ENCODE data around the gene LENG9. TPM values are rescaled to one million over a fixed set of nuclear protein-coding genes. Genes with fewer than 3 reads are reported as not detected.

Gene LENG9
- total RNA-seq, 1 donor = 4.9 TPM

DNA sequence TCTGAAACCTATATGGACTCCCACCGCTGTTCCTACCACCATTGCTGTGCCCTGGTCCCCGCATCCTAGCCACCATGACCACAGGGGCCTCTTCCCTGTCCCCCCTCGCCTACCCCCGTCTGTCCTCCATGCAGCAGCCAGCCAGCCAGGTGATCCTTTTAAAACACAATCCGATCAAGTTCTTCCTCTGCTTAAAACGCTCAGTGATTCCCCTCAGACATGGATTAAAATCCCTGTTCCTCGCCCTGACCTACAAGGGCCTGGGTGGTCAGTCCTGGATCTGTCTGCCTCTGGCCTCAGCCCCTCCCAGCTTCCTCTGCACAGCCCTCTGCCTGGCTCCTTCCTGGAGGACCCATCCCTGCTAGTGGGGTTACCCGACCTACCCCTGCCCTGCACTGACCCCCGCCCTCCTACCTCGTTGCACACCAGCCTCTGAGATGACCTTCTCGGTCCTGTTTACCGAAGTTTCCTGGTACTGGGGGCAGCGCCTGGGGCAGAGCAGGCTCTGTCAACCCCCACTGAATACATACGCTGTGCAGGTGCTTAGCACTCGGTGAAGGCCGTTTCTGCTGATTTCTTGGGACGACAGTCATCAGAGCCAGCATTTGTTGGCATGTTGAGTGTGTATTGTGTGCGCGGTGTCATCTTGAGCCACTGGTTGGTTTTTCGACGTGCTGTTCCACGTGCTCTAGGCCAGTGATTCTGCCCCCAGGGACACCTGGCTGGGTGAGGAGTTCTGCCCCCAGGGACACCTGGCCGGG, 29.3 kb downstream of the LENG9 start:
- DNase-seq (ENCODE audit: low read depth) = no peak
- TF ChIP-seq, protein P1, sequence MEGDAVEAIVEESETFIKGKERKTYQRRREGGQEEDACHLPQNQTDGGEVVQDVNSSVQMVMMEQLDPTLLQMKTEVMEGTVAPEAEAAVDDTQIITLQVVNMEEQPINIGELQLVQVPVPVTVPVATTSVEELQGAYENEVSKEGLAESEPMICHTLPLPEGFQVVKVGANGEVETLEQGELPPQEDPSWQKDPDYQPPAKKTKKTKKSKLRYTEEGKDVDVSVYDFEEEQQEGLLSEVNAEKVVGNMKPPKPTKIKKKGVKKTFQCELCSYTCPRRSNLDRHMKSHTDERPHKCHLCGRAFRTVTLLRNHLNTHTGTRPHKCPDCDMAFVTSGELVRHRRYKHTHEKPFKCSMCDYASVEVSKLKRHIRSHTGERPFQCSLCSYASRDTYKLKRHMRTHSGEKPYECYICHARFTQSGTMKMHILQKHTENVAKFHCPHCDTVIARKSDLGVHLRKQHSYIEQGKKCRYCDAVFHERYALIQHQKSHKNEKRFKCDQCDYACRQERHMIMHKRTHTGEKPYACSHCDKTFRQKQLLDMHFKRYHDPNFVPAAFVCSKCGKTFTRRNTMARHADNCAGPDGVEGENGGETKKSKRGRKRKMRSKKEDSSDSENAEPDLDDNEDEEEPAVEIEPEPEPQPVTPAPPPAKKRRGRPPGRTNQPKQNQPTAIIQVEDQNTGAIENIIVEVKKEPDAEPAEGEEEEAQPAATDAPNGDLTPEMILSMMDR (IDR thresholded peaks at IDR 0.05; ENCODE audit: insufficient read depth, low read length) = no peak
- no peak overlapping the region for H3K4me3 ChIP-seq (ENCODE audit: low read depth, low read length)

DNA sequence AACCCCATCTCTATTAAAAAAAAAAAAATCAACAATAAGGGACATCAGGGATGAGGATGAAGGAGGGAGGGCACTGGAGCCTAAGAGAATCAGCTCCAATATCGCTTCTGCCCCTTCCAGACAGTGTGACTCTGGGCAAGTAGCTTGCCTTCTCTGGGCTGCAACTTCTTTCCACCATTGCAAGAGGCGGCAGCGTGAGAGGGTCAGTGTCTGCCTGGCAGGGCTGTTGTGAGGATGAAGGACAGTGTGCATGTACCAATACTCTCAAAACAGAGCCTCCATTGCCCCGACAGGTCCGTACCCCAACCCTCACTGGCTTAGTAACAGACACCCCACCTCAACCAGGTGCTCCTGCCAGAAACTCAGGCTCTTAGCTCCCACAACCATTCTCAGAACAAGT, 29.9 kb downstream of the LENG9 start:
- no peak for DNase-seq (ENCODE audit: low read depth)
- TF ChIP-seq, protein P1 (IDR thresholded peaks at IDR 0.05; ENCODE audit: insufficient read depth, low read length) = no peak
- no peak overlapping the region for H3K4me3 ChIP-seq (ENCODE audit: low read depth, low read length)

DNA sequence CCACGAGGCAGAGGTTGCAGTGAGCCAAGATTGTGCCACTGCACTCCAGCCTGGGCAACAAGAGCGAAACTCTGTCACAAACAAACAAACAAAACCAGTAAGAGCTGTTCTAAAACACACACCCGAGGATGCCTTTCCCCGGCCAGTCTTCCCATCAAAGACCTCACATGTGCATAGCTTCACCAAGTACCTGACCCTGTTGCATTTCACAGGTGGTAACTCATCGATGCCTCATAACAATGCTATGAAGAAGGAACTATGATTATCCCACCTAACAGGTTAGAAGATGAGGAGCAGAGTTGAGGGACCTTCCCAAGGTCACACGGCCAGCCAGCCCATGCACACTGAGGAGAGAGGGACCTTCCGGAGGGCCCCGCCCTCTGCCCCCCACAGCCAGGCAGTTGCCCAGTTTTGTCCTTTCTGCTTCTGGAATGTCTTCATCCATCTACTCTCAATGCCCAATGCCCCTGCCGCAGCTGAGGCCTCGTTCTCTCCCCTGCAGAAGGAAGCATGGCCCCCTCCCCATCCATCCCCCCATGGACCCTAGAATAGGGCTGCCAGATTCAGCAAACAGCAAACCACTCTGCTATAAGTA, 31.3 kb downstream of the LENG9 start:
- TF ChIP-seq, protein P1 (IDR thresholded peaks at IDR 0.05; ENCODE audit: insufficient read depth, low read length) = no peak
- H3K4me3 ChIP-seq (ENCODE audit: low read depth, low read length) = no peak overlapping the region
- DNase-seq (ENCODE audit: low read depth) = no peak

DNA sequence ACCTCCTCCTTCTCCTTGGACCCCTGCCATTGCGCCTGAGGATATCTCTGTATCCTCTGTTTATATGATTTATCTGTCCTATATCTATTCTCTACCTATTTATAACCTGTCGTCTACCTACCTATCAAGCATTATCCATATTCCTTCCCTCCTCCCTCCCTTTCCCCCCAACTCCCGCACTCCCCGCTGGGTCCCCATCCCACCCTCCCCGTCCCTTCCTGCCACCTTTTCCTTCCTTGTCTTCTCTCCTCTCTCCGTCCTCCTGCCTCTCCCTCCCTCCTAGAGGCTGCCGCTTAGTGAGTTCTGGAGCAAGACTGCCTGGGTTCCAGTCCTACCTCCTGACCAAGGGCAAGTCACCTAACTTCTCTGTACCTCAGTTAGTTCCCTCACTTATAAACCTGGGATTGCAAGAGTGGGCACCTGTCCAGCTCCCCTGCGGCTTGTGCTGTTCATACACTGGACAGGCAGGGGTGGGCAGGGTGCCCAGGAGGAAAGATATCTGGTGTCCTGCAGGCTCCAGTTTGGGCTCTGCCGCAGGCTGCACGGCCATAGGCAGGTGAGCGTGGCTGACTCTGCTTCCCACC, 32.2 kb downstream of the LENG9 start:
- no peak overlapping the region for H3K4me3 ChIP-seq (ENCODE audit: low read depth, low read length)
- DNase-seq (ENCODE audit: low read depth) = peak; percentile 47
- TF ChIP-seq, protein P1 (IDR thresholded peaks at IDR 0.05; ENCODE audit: insufficient read depth, low read length) = no peak

DNA sequence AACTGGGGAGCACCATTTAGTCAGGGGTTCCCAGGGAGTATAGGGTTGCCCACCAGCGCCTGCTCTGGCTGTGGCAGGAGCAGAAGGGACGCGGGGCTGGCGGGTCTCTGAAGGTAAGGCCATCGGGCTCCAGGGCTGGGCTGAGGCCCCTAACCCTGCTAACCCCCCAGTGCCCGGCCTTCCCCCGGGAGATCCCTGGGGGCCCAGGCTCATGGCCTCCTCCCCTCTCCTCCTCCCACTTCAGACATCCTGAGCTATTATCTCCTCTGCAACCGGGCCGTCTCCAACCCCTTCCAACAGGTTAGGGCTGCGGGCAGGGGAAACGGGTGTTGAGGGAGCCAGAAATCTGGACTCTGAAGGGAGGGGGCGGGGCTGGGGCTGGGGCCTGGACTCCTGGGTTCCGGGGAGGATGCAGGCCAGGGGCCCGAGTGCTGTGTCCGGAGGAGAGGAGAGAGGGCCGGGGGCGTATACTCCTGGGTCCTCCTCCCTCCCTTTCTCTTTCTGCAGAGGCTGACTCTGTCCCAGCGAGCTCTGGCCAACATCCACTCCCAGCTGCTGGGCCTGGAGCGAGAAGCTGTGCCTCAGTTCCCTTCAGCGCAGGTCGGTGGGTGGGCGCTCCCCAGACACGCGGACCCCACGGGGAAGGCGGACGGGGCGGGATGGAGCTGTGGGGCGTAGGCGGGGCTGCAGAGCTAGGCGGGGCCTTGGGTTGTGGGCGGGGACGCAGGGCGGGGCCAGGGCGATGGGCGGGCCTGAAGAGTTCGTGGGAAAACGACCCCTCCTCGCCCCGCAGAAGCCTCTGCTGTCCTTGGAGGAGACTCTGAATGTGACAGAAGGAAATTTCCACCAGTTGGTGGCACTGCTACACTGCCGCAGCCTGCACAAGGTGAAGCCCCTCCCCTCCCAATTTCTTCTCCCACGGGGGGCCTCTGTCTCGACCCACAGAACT, 33.0 kb downstream of the LENG9 start:
- DNase-seq (ENCODE audit: low read depth) = no peak
- TF ChIP-seq, protein P1 (IDR thresholded peaks at IDR 0.05; ENCODE audit: insufficient read depth, low read length) = no peak
- H3K4me3 ChIP-seq (ENCODE audit: low read depth, low read length) = peak overlapping the region; percentile 54

DNA sequence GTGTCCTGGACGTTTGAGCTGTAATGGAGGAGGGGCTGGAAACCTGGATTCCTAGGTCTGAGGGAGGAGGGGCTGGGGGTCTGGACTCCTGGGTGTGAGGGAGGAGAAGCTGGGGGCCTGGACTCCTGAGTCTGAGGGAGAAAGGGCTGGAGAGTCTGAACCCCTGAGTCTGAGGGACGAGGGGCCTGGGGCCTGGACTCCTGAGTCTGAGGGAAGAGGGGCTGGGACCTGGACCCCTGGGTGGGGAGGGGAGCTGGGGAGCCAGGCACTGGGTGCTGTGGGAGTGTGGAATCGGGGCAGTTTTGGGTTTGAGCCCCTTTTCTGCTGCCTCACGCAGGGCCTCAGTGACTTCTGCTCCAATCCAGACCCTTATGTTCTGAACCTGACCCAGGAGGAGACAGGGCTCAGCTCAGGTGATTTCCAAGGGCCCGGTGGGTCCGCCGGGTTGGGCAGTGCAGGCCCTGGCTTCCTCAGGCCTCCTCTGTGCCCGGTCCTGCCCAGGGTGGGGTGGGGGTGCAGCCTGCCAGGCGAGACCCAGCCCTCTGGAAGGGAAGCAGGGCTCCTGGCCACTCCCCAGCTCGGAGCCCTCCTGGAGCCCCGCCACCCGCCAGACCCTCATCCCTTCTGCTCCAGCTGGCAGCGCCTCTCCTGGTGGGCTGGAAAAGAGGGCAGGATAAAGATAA, 33.9 kb downstream of the LENG9 start:
- TF ChIP-seq, protein P1 (IDR thresholded peaks at IDR 0.05; ENCODE audit: insufficient read depth, low read length) = no peak

More for the DNA sequence above, 33.9 kb downstream of the LENG9 start:
- no peak for DNase-seq (ENCODE audit: low read depth)
- H3K4me3 ChIP-seq (ENCODE audit: low read depth, low read length) = no peak overlapping the region
